NB4 (cell line): ENCODE results near the gene CMSS1.
A peak's percentile ranks its signal among the peaks of the same experiment; 100 is the strongest.

Experiments used
- MYC ChIP-seq: IDR thresholded peaks from 2 replicates; pipeline ENCODE4 v1.6.1; 2011; ENCODE audit warnings: low read depth, low read length
- POLR2A ChIP-seq: IDR thresholded peaks from 2 replicates; pipeline ENCODE4 v1.6.1; 2011; ENCODE audit warnings: mild to moderate bottlenecking; ENCODE audit not compliant: insufficient read length; ENCODE audit errors: extremely low read depth
- TF ChIP-seq, protein P1 (sequence below): IDR thresholded peaks from one replicate; pipeline ENCODE4 v1.5.1; 2012; ENCODE audit warnings: low read depth, low read length
- TF ChIP-seq, protein P2 (sequence below): IDR thresholded peaks from 2 replicates; pipeline ENCODE4 v1.6.1; 2011; ENCODE audit warnings: low read depth, low read length

DNA sequence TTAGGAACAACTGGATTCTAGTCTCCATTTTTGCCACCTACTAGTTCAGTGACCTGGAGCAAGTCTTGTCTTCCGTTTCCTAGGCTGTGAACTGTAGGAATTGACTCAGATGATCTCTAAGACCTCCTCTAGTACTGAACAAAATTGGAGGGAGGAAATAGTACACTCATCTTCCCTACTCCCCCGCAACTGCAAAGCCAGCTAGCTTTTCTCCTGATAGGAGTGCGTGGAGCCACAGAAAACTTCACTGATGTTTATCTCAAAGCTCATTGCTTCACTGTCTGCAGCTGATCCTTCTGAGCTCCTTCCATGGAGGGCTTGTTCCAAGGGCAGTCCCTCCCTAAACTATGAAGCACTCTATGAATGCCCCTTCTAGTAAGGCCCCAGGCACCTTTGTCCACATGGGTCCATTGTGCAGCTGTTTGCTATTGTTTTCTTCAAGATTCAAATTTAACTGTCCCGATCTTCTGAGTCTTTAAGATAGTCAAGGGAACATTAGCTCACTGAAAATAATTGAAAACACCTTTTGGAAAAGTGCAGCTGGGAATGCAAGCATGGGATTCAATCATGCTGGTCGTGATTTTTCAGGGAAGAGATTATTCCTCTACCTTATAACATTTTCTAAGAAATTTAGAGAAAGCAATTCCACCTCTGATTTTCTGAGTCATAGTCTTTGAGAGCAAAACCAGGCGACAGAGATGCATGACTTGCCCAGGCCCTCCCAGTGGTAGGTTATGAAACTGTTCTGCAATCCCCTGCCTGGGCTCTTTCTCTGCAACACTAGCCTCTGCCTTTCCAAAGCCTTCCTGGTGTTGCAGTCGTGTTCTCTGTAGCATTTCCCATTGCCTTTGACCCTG is 272.4 kb downstream of the CMSS1 start:
- TF ChIP-seq, protein P1, sequence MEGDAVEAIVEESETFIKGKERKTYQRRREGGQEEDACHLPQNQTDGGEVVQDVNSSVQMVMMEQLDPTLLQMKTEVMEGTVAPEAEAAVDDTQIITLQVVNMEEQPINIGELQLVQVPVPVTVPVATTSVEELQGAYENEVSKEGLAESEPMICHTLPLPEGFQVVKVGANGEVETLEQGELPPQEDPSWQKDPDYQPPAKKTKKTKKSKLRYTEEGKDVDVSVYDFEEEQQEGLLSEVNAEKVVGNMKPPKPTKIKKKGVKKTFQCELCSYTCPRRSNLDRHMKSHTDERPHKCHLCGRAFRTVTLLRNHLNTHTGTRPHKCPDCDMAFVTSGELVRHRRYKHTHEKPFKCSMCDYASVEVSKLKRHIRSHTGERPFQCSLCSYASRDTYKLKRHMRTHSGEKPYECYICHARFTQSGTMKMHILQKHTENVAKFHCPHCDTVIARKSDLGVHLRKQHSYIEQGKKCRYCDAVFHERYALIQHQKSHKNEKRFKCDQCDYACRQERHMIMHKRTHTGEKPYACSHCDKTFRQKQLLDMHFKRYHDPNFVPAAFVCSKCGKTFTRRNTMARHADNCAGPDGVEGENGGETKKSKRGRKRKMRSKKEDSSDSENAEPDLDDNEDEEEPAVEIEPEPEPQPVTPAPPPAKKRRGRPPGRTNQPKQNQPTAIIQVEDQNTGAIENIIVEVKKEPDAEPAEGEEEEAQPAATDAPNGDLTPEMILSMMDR, result peak; percentile 54
- TF ChIP-seq POLR2A (no peak), MYC (peak; percentile 8; the same call in 1 of the 2 replicates)
- TF ChIP-seq, protein P2, sequence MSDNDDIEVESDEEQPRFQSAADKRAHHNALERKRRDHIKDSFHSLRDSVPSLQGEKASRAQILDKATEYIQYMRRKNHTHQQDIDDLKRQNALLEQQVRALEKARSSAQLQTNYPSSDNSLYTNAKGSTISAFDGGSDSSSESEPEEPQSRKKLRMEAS, result 0 out of 2 replicates have a peak, but pooled peaks have one; percentile 17
